ENCODE results near the gene TMOD2. TPM values are rescaled to one million over a fixed set of nuclear protein-coding genes. Genes with fewer than 3 reads are reported as not detected.

TMOD2 gene
- total and polyA plus RNA-seq, 2 donors from 2014 or later, result 2.5 to 9.3 TPM

- no peaks in the 10 kb centered on the region for H3K27me3 ChIP-seq (ENCODE audit: control insufficient read depth, insufficient read depth, low read length)
- H3K36me3 ChIP-seq (ENCODE audit: control insufficient read depth in 2 of 3, insufficient read depth in 3 of 3, low read length in 3 of 3), result no peaks in the 10 kb centered on the region
- no peaks in the 10 kb centered on the region for H3K9me3 ChIP-seq (ENCODE audit: control insufficient read depth in 2 of 3, insufficient read depth in 1 of 3, low read length in 3 of 3)
- H3K27ac ChIP-seq (ENCODE audit: low read depth in 2 of 2, low read length in 2 of 2), result no peak overlapping the region
- TF ChIP-seq CTCF (IDR thresholded peaks at IDR 0.05; ENCODE audit: borderline replicate concordance, extremely low read depth, insufficient read depth), result no peak
- H3K4me1 ChIP-seq (ENCODE audit: control insufficient read depth in 2 of 3, insufficient read depth in 2 of 3, low read depth in 1 of 3, low read length in 3 of 3), result peaks cover 0 to 22% (median 10%) of the 10 kb centered on the region in 3 donors
- no peak for FAIRE-seq
- H3K4me3 ChIP-seq (ENCODE audit: low read length in 3 of 3), result no peak overlapping the region
- DNase-seq, result no peak
- intact Hi-C loops (cut with DNase I), result no loop called here
- H3K9ac ChIP-seq (ENCODE audit: low read length in 3 of 3), result no peak overlapping the region
Observed at GRCh38 chr15:51844747-51845426, 93.5 kb downstream of the TMOD2 start.

GRCh38 chr15:51846066-51846462, 94.7 kb downstream of the TMOD2 start:
- no peak for FAIRE-seq
- H3K9ac ChIP-seq (ENCODE audit: low read length in 3 of 3), result no peak overlapping the region

GRCh38 chr15:51846463-51847230, 95.2 kb downstream of the TMOD2 start:
- Histone ChIP-seq H3K9me3 (ENCODE audit: control insufficient read depth in 2 of 3, insufficient read depth in 1 of 3, low read length in 3 of 3) (no peaks in the 10 kb centered on the region), H3K4me3 (ENCODE audit: low read length in 3 of 3) (no peak overlapping the region), H3K4me1 (ENCODE audit: control insufficient read depth in 2 of 3, insufficient read depth in 2 of 3, low read depth in 1 of 3, low read length in 3 of 3) (peaks cover 0 to 22% (median 10%) of the 10 kb centered on the region in 3 donors), H3K27ac (ENCODE audit: low read depth in 2 of 2, low read length in 2 of 2) (peak overlapping the region in 1 of 2 donors; percentile 54), H3K9ac (ENCODE audit: low read length in 3 of 3) (no peak overlapping the region), H3K36me3 (ENCODE audit: control insufficient read depth in 2 of 3, insufficient read depth in 3 of 3, low read length in 3 of 3) (no peaks in the 10 kb centered on the region), H3K27me3 (ENCODE audit: control insufficient read depth, insufficient read depth, low read length) (no peaks in the 10 kb centered on the region)
- DNase-seq (no peak), FAIRE-seq (no peak)
- TF ChIP-seq CTCF (IDR thresholded peaks at IDR 0.05; ENCODE audit: borderline replicate concordance, extremely low read depth, insufficient read depth), result no peak
- intact Hi-C loops (cut with DNase I), result no loop called here

More at GRCh38 chr15:51846066-51846462, 94.7 kb downstream of the TMOD2 start:
- DNase-seq, result no peak
- Histone ChIP-seq H3K27ac (ENCODE audit: low read depth in 2 of 2, low read length in 2 of 2) (no peak overlapping the region), H3K4me1 (ENCODE audit: control insufficient read depth in 2 of 3, insufficient read depth in 2 of 3, low read depth in 1 of 3, low read length in 3 of 3) (peaks cover 0 to 22% (median 10%) of the 10 kb centered on the region in 3 donors), H3K4me3 (ENCODE audit: low read length in 3 of 3) (no peak overlapping the region), H3K27me3 (ENCODE audit: control insufficient read depth, insufficient read depth, low read length) (no peaks in the 10 kb centered on the region), H3K9me3 (ENCODE audit: control insufficient read depth in 2 of 3, insufficient read depth in 1 of 3, low read length in 3 of 3) (no peaks in the 10 kb centered on the region), H3K36me3 (ENCODE audit: control insufficient read depth in 2 of 3, insufficient read depth in 3 of 3, low read length in 3 of 3) (no peaks in the 10 kb centered on the region)
- intact Hi-C loops (cut with DNase I), result no loop called here
- no peak for TF ChIP-seq CTCF (IDR thresholded peaks at IDR 0.05; ENCODE audit: borderline replicate concordance, extremely low read depth, insufficient read depth)

Data from kidney (tissue), 14 donors.